Measurements from ENCODE around the gene MEGF11. TPM values are rescaled to one million over a fixed set of nuclear protein-coding genes. Genes with fewer than 3 reads are reported as not detected.
"Not testable (repeated sequence)": the region's sequence is repeated elsewhere in the genome, so short reads cannot be mapped to it uniquely, and the experiment has no call there.

MEGF11 gene
- total and polyA plus RNA-seq, 8 donors: 2.6 to 17.4 (median 9.9) TPM; not detected in 1

DNA sequence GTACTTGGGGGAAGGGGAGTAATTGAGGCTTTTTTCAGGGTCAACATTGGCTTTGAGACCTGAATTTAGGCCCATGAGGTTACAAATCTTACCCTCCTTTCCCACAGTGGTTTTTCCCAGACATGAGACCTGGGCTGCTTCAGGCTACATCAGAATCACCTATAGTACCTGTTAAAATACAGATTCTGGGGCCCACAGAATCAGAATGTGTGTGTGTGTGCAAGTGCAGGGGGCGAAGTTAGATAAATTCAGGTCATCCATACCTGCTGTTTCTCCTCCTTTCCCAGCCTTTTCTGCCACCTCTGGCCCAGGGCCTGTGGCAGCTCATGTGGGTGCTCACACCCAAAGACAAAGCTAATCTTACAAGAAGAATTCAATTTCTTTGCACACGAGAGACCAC is 273.7 kb downstream of the MEGF11 start:
- Histone ChIP-seq H3K27ac (no peak overlapping the region), H3K4me3 (no peak overlapping the region), H3K27me3 (peaks cover 20 to 47% of the 10 kb centered on the region in 2 donors), H3K9me3 (no peaks in the 10 kb centered on the region), H3K4me1 (peaks cover 0 to 9% of the 10 kb centered on the region in 2 donors), H3K36me3 (no peaks in the 10 kb centered on the region)
- TF ChIP-seq, protein P1, sequence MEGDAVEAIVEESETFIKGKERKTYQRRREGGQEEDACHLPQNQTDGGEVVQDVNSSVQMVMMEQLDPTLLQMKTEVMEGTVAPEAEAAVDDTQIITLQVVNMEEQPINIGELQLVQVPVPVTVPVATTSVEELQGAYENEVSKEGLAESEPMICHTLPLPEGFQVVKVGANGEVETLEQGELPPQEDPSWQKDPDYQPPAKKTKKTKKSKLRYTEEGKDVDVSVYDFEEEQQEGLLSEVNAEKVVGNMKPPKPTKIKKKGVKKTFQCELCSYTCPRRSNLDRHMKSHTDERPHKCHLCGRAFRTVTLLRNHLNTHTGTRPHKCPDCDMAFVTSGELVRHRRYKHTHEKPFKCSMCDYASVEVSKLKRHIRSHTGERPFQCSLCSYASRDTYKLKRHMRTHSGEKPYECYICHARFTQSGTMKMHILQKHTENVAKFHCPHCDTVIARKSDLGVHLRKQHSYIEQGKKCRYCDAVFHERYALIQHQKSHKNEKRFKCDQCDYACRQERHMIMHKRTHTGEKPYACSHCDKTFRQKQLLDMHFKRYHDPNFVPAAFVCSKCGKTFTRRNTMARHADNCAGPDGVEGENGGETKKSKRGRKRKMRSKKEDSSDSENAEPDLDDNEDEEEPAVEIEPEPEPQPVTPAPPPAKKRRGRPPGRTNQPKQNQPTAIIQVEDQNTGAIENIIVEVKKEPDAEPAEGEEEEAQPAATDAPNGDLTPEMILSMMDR (IDR thresholded peaks at IDR 0.05): no peak
- no peak for DNase-seq
- intact Hi-C loops (cut with DNase I): no loop called here
- no peak for ATAC-seq

DNA sequence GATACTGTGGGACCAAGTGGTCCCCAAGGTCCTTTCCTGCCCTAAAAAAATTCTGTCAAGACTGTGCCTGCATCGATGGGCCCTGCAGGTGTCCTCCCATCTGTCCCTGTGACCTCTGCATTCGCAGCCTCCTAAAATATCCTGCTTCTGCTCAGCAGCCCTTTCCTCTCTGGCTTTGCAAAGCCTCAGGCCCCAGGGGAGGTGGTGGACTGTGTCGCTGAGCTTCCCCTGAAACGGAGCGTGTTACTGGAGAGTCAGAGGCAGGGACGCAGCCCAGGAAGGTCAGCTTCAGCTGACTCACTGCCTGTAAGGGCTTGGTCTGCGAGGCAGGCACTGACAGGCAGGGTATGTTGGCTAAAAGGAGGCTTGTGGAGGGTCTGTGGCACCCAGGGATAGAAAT is 274.2 kb downstream of the MEGF11 start:
- Histone ChIP-seq H3K4me3 (no peak overlapping the region), H3K27ac (no peak overlapping the region), H3K36me3 (no peaks in the 10 kb centered on the region), H3K4me1 (peaks cover 0 to 9% of the 10 kb centered on the region in 2 donors), H3K27me3 (peaks cover 20 to 47% of the 10 kb centered on the region in 2 donors), H3K9me3 (no peaks in the 10 kb centered on the region)
- ATAC-seq (no peak), DNase-seq (no peak)
- TF ChIP-seq, protein P1 (IDR thresholded peaks at IDR 0.05): no peak
- intact Hi-C loops (cut with DNase I): no loop called here

DNA sequence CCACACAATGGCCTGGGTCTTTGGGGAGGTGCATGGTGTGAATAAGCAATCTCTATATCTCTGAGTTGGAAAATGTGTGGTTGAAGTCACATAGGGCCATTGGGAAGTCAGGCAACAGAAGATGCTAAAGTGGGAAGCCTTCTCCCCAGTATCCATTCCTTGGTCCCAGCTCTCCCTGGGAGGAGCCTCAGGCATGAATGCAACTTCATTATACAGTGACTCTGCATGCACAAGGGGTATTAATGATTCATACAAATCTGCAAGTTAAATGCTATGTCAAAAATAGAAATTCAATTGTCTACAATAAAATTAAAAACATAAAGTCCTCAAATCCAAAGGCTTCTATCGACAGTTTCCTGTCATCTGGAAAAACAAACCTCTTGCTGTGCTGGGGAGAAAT is 275.4 kb downstream of the MEGF11 start:
- H3K9me3 ChIP-seq: no peaks in the 10 kb centered on the region
- TF ChIP-seq, protein P1 (IDR thresholded peaks at IDR 0.05): no peak
- H3K27me3 ChIP-seq: peaks cover 12 to 45% of the 10 kb centered on the region in 2 donors
- no peak for DNase-seq
- ATAC-seq: no peak
- no peak overlapping the region for H3K27ac ChIP-seq
- H3K4me3 ChIP-seq: no peak overlapping the region
- no peaks in the 10 kb centered on the region for H3K36me3 ChIP-seq
- intact Hi-C loops (cut with DNase I): no loop called here
- peaks cover 0 to 9% of the 10 kb centered on the region in 2 donors for H3K4me1 ChIP-seq

DNA sequence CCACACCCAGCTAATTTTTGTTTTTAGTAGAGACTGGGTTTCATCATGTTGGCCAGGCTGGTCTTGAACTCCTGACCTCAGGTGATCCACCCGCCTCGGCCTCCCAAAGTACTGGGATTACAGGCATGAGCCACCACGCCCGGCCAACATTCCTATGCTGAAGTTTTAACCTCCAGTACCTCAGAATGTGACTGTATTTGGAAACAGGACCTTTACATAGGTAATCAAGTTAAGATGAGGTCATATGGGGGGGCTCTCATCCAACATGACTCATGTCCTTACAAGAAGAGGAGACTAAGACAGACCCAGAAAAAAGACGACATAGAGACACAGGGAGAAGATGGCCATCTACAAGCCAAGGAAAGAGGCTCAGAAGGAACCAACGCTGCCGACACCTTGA is 277.4 kb downstream of the MEGF11 start:
- DNase-seq; H3K27ac ChIP-seq; H3K4me3 ChIP-seq; H3K36me3 ChIP-seq; intact Hi-C loops (cut with DNase I); H3K4me1 ChIP-seq; ATAC-seq; H3K9me3 ChIP-seq: not testable (repeated sequence)
- peaks cover 0 to 33% of the 10 kb centered on the region in 2 donors for H3K27me3 ChIP-seq

DNA sequence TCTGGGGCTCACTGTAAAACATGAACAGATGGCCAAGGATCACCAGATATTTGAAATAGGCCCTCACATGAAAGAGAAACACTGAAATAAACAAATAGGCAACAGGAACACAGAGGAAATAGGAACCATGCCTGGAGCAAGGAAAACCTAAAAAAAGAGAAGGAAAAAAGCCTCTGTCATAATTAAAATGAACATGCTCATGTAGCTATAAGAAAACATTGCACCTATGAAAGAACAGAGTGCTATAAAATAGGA is 281.9 kb downstream of the MEGF11 start:
- Histone ChIP-seq H3K4me3 (no peak overlapping the region), H3K36me3 (no peaks in the 10 kb centered on the region), H3K27me3 (peaks cover 0 to 54% of the 10 kb centered on the region in 2 donors), H3K4me1 (no peaks in the 10 kb centered on the region), H3K27ac (no peak overlapping the region), H3K9me3 (no peaks in the 10 kb centered on the region)
- ATAC-seq (no peak), DNase-seq (no peak)
- TF ChIP-seq, protein P1 (IDR thresholded peaks at IDR 0.05): no peak
- intact Hi-C loops (cut with DNase I): no loop called here

DNA sequence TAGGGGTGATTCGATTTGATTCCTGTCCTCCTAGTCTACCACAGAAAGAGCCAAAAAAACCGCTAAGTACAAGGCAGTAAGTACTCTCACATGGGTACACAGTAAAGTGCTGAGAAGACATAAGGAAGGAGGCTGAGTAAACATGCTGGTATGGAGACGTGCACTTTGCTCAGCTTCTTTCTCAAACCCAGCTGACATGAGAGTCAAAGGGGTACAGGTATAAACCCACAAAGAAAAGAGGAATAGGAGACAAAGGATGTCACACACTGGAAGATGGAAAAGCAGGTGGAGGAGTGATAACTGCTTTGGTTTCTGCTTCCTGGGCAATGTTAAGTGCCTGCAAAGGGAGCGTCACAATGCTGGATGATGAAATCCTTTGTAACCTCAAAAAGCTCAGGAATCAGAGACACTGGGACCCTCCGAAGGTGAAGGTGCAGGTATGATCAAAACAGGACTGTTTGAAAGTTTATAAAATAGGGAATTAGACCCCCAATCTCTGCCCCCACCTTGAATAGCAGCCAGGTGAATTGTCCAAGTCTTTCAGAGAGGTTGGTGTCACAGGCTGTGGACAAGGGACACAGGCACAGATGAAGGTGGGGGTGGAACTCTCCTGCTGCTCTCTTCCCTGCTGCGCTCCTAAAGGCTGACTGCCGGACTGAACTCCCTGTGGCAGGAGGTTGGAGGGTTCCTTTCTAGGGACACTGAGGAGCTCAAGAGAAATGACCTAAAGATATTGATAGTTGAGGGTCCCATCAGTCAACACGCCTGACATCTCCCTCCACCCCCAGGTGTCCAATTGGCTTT is 282.4 kb downstream of the MEGF11 start:
- no peaks in the 10 kb centered on the region for H3K4me1 ChIP-seq
- TF ChIP-seq, protein P1 (IDR thresholded peaks at IDR 0.05): no peak
- DNase-seq (no peak), ATAC-seq (no peak)
- H3K36me3 ChIP-seq: no peaks in the 10 kb centered on the region
- H3K27ac ChIP-seq: no peak overlapping the region
- intact Hi-C loops (cut with DNase I): no loop called here
- peaks cover 0 to 54% of the 10 kb centered on the region in 2 donors for H3K27me3 ChIP-seq
- no peaks in the 10 kb centered on the region for H3K9me3 ChIP-seq
- H3K4me3 ChIP-seq: no peak overlapping the region

Measured in left lung (tissue), 10 donors.